Vagina (tissue), 2 donors: Measurements from ENCODE around the gene FBXO24.

Experiments used
- CTCF ChIP-seq, 3 experiments: fragments of 450-650 bp in 2 of 3; fragments of 200-600 bp in 1 of 3; sonication (generic) in 1 of 3; IDR thresholded peaks; one replicate each; pipeline ENCODE4 v1.5.1; 2017 to 2019; ENCODE audit warnings: antibody characterized with exemption in 3 of 3, mild to moderate bottlenecking in 2 of 3, moderate library complexity in 2 of 3
- POLR2A ChIP-seq, 2 donors: fragments of 450-650 bp; IDR thresholded peaks; one replicate each; pipeline ENCODE4 v1.6.1; 2017; ENCODE audit warnings: antibody characterized with exemption in 2 of 2, mild to moderate bottlenecking in 2 of 2, moderate library complexity in 2 of 2

GRCh38 chr7:100553032-100553431, 33.1 kb upstream of the FBXO24 start:
- no peak for TF ChIP-seq CTCF (IDR thresholded peaks at IDR 0.05)
- no peak for TF ChIP-seq POLR2A (IDR thresholded peaks at IDR 0.05)
